Karpas-422 (cell line): ENCODE results near the gene UCN2. TPM values are rescaled to one million over a fixed set of nuclear protein-coding genes. Genes with fewer than 3 reads are reported as not detected.

Source experiments
- DNase-seq: peaks from one replicate; pipeline ENCODE4 v3.0.0-alpha.2; 2015
- H2AFZ ChIP-seq: fragments of 200-600 bp; sonication (generic); 2 replicates; pipeline ENCODE4 v1.6.1; 2014; ENCODE audit warnings: antibody characterized with exemption, low read length, mixed read lengths
- H3K27ac ChIP-seq: fragments of 200-600 bp; sonication (generic); 2 replicates; pipeline ENCODE4 v1.5.1; 2014; ENCODE audit warnings: mild to moderate bottlenecking, low read length, moderate library complexity
- H3K27me3 ChIP-seq: fragments of 200-600 bp; sonication (generic); 2 replicates; pipeline ENCODE4 v1.6.1; 2014; ENCODE audit warnings: low read length, mixed read lengths
- H3K36me3 ChIP-seq: fragments of 200-600 bp; sonication (generic); 2 replicates; pipeline ENCODE4 v1.6.1; 2014; ENCODE audit warnings: low read length, mixed read lengths; ENCODE audit not compliant: insufficient read depth
- H3K4me1 ChIP-seq: fragments of 200-600 bp; sonication (generic); 2 replicates; pipeline ENCODE4 v1.6.1; 2014; ENCODE audit warnings: mild to moderate bottlenecking, low read length, mixed read lengths
- H3K4me2 ChIP-seq: fragments of 200-600 bp; sonication (generic); 2 replicates; pipeline ENCODE4 v1.6.1; 2014; ENCODE audit warnings: low read length, low read depth, mild to moderate bottlenecking; ENCODE audit not compliant: poor library complexity, severe bottlenecking
- H3K4me3 ChIP-seq: fragments of 200-600 bp; sonication (generic); 2 replicates; pipeline ENCODE4 v1.5.1; 2014; ENCODE audit warnings: mild to moderate bottlenecking, antibody characterized with exemption, low read length, mixed read lengths
- H3K79me2 ChIP-seq: fragments of 200-600 bp; sonication (generic); 2 replicates; pipeline ENCODE4 v1.6.1; 2014; ENCODE audit warnings: mild to moderate bottlenecking, low read length, mixed read lengths
- H3K9ac ChIP-seq: fragments of 200-600 bp; sonication (generic); 2 replicates; pipeline ENCODE4 v1.6.0; 2014; ENCODE audit warnings: low read length
- H3K9me2 ChIP-seq: fragments of 200-600 bp; sonication (generic), shearing (Covaris generic); replicated peaks from 2 replicates; pipeline ENCODE4 v1.6.0; 2014; ENCODE audit warnings: mild to moderate bottlenecking, low read length, moderate library complexity; ENCODE audit not compliant: insufficient read depth
- H3K9me3 ChIP-seq: fragments of 300-700, 200-600 bp; sonication (generic); 2 replicates; pipeline ENCODE4 v1.6.1; 2014; ENCODE audit warnings: low read length, mixed read lengths
- H4K20me1 ChIP-seq: fragments of 200-600 bp; sonication (generic); 2 replicates; pipeline ENCODE4 v1.6.1; 2014; ENCODE audit warnings: mild to moderate bottlenecking, antibody characterized with exemption, low read length, low read depth; ENCODE audit not compliant: insufficient read depth
- small RNA-seq: library from RNA; depleted of rRNA; stranded (forward); fragments of <200 nt; gene quantifications from one replicate; pipeline ENCODE3, GENCODE V24; 2014
- total RNA-seq: library from RNA; depleted of rRNA; stranded (reverse); fragments of >200 nt; shearing (Covaris generic); gene quantifications from 2 replicates; pipeline ENCODE4 v1.2.3, GENCODE V29; 2014; ENCODE audit warnings: low replicate concordance; rRNA removed

The UCN2 gene
- total RNA-seq, 1 experiment from 2014 or later: not detected

DNA sequence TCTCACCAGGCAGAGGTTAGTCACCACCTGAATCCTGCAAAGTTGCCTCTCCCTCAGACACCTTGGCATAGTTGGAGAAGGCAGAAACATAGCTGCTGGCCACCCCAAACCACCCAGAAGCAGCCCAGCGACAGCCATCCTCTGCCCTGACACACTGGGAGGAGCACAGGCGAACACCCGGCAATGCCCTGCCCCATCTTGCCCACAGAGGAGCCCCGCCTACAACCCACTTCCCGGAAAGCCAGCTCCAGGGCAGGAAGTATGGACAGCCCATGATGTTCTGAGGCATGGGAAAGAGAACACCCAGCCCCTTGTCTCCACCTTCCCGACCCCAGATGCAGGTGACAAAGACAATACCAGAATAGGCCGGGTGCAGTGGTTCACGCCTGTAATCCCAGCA lies 47.0 kb downstream of the UCN2 start:
- H3K27ac ChIP-seq: no peak overlapping the region

DNA sequence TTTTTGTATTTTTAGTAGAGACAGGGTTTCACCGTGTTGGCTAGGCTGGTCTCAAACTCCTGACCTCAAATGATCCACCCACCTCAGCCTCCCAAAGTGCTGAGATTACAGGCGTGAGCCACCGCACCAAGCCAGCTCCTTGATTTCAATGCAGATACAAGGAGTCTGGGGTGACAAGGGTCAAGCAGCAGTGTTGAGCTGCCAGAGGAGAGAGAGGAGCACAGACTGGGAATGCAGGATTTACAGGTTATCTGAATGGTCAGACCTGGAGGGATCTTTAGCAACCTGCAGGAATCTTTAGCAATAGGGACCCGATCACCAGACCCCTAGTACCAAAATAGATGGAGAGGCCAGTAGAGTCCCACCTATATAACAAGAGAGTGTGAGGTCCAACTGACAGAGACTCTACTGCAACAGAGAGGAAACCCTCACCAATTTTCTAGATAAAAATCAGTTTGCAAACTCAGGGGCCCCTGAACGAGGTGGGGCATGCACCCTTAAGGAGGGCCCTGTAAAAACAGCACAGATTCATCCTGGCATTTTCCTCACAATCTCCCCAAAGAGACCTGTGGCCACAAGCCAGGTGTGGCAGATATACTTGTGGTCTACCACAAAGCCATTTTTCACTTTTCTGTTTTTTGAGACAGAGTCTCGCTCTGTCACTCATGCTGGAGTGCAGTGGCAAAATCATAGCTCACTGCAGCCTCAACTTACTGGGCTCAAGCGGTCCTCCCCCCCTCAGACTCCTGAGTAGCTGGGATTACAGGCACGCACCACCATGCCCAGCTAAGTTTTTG lies 49.0 kb downstream of the UCN2 start:
- Histone ChIP-seq H3K27me3 (no peaks in the 10 kb centered on the region), H2AFZ (no peak overlapping the region), H3K36me3 (no peaks in the 10 kb centered on the region; the same call in 1 of the 2 replicates), H3K4me2 (no peak overlapping the region), H4K20me1 (no peaks in the 10 kb centered on the region), H3K79me2 (no peaks in the 10 kb centered on the region), H3K4me1 (peaks cover 13% of the 10 kb centered on the region), H3K27ac (0 out of 2 replicates have a peak overlapping the region, but pooled peaks have one; percentile 54), H3K9me2 (no peaks in the 10 kb centered on the region), H3K9ac (no peak overlapping the region), H3K9me3 (no peaks in the 10 kb centered on the region), H3K4me3 (no peak overlapping the region)
- DNase-seq: peak; percentile 62

More for the DNA sequence above, 47.0 kb downstream of the UCN2 start:
- H3K79me2 ChIP-seq: no peaks in the 10 kb centered on the region
- H2AFZ ChIP-seq: no peak overlapping the region
- H3K4me1 ChIP-seq: peaks cover 13% of the 10 kb centered on the region
- H4K20me1 ChIP-seq: no peaks in the 10 kb centered on the region
- H3K4me3 ChIP-seq: no peak overlapping the region
- no peaks in the 10 kb centered on the region for H3K9me3 ChIP-seq
- H3K4me2 ChIP-seq: no peak overlapping the region
- no peak for DNase-seq
- no peaks in the 10 kb centered on the region for H3K27me3 ChIP-seq
- no peaks in the 10 kb centered on the region; the same call in 1 of the 2 replicates for H3K36me3 ChIP-seq
- H3K9ac ChIP-seq: no peak overlapping the region
- no peaks in the 10 kb centered on the region for H3K9me2 ChIP-seq

Small RNA genes within 50 kb of the gene (small RNA-seq; reads per million reads assigned to genes)
- not detected for gene MIR6823

Other genes with a start within 250 kb of the UCN2 start
- gene SPINK8, start 230.1 kb downstream of the UCN2 start, total RNA-seq: not detected in 2 replicates
- not detected in 2 replicates for gene FBXW12, start 191.6 kb downstream of the UCN2 start, total RNA-seq
- 34.0 and 48.3 TPM in 2 replicates for gene PLXNB1, start 133.7 kb downstream of the UCN2 start, total RNA-seq
- gene CCDC51, start 123.7 kb downstream of the UCN2 start, total RNA-seq: 22.0 and 28.3 TPM in 2 replicates
- gene TMA7, start 123.5 kb downstream of the UCN2 start, total RNA-seq: 300 and 483 TPM in 2 replicates
- 7.3 and 10.9 TPM in 2 replicates for gene ATRIP, start 117.0 kb downstream of the UCN2 start, total RNA-seq
- gene SHISA5, start 59.6 kb downstream of the UCN2 start, total RNA-seq: 141 and 149 TPM in 2 replicates
- gene PFKFB4, start 7.0 kb downstream of the UCN2 start, total RNA-seq: 55.2 and 89.6 TPM in 2 replicates
- gene COL7A1, start 31.5 kb upstream of the UCN2 start, total RNA-seq: 0.78 and 13.0 TPM in 2 replicates
- 80.3 and 165 TPM in 2 replicates for gene UQCRC1, start 45.9 kb upstream of the UCN2 start, total RNA-seq
- not detected in 2 replicates for gene TMEM89, start 58.0 kb upstream of the UCN2 start, total RNA-seq
- gene SLC26A6, start 71.7 kb upstream of the UCN2 start, total RNA-seq: 52.7 and 69.1 TPM in 2 replicates
- 3.8 and 7.0 TPM in 2 replicates for gene CELSR3, start 99.1 kb upstream of the UCN2 start, total RNA-seq
- gene NCKIPSD, start 122.1 kb upstream of the UCN2 start, total RNA-seq: 25.5 and 36.1 TPM in 2 replicates
- 93.6 and 104 TPM in 2 replicates for gene IP6K2, start 153.4 kb upstream of the UCN2 start, total RNA-seq